ENCODE measurements around the gene DIO3.
A peak's percentile ranks its signal among the peaks of the same experiment; 100 is the strongest.

- TF ChIP-seq GATA2 (IDR thresholded peaks at IDR 0.05; ENCODE audit: low read depth, low read length) (peak; percentile 57; the same call in 1 of the 2 replicates), GATA3 (IDR thresholded peaks at IDR 0.05; ENCODE audit: low read depth, low read length) (no peak)
Observed at GRCh38 chr14:101583715-101584054, 22.4 kb downstream of the DIO3 start.

All from SH-SY5Y (cell line).